GM18870 (cell line): ENCODE measurements around the gene GALR2.

Experiments used
- ATAC-seq: cut with Tn5 transposase; IDR thresholded peaks from one replicate; pipeline ENCODE4 v1.9.1; 2021; ENCODE audit warnings: moderate library complexity; ENCODE audit not compliant: unreplicated experiment

Gene GALR2

GRCh38 chr17:76079535-76079955, 5.0 kb downstream of the GALR2 start:
- no peak for ATAC-seq

- ATAC-seq, result no peak
These were observed 5.6 kb downstream of the GALR2 start for GRCh38 chr17:76079956-76080767.

GRCh38 chr17:76080768-76081287, 6.2 kb downstream of the GALR2 start:
- no peak for ATAC-seq

GRCh38 chr17:76081295-76082210, 7.0 kb downstream of the GALR2 start:
- ATAC-seq, result no peak

- no peak for ATAC-seq
These were observed 8.0 kb downstream of the GALR2 start for GRCh38 chr17:76082326-76083251.

- ATAC-seq, result no peak
These were observed 9.1 kb downstream of the GALR2 start for GRCh38 chr17:76083536-76084182.

- no peak for ATAC-seq
These were observed 10.6 kb downstream of the GALR2 start for GRCh38 chr17:76085066-76085730.

GRCh38 chr17:76085731-76086366, 11.3 kb downstream of the GALR2 start:
- no peak for ATAC-seq

GRCh38 chr17:76086384-76086783, 11.8 kb downstream of the GALR2 start:
- ATAC-seq, result no peak

- ATAC-seq, result no peak
These were observed 12.9 kb downstream of the GALR2 start for GRCh38 chr17:76087531-76087930.

- no peak for ATAC-seq
These were observed 13.7 kb downstream of the GALR2 start for GRCh38 chr17:76088041-76088867.

GRCh38 chr17:76088868-76089576, 14.4 kb downstream of the GALR2 start:
- no peak for ATAC-seq

GRCh38 chr17:76089680-76090516, 15.3 kb downstream of the GALR2 start:
- ATAC-seq, result no peak

- ATAC-seq, result no peak
These were observed 16.0 kb downstream of the GALR2 start for GRCh38 chr17:76090517-76091129.

GRCh38 chr17:76091526-76092286, 17.1 kb downstream of the GALR2 start:
- no peak for ATAC-seq
